ENCODE results near the gene TYMS. TPM values are rescaled to one million over a fixed set of nuclear protein-coding genes. Genes with fewer than 3 reads are reported as not detected.

The TYMS gene
- total RNA-seq, 2 donors from 2014 or later: 1.2 to 8.2 TPM

DNA sequence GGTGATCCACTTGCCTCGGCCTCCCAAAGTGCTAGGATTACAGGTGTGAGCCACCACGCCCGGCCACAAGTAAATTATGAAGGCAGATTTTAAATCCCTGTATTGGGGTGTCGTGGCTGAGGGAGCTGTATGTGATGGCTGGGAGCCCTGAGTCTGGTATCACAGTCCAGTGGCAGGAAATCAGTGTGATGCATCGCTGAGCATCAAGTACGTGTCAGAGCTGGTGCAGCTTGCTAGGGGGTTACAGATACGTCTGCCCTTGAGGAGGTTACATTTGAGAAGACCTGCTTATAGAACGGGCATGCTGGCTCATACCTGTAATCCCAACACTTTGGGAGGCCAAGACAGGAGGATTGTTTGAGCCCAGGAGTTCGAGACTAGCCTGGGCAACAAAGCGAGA is 50.6 kb downstream of the TYMS start:
- ATAC-seq (ENCODE audit: insufficient number of reproducible peaks, low FRiP score, low read depth) (no peak), DNase-seq (ENCODE audit: low spot score) (no peak)
- Histone ChIP-seq H3K36me3 (no peaks in the 10 kb centered on the region), H3K9me3 (no peaks in the 10 kb centered on the region), H3K27ac (no peak overlapping the region), H3K4me1 (ENCODE audit: control insufficient read depth in 1 of 2, low read depth in 2 of 2) (peaks cover 0 to 11% of the 10 kb centered on the region in 2 donors), H3K27me3 (replicated peaks; ENCODE audit: insufficient read depth) (no peaks in the 10 kb centered on the region), H3K4me3 (no peak overlapping the region)
- TF ChIP-seq, protein P1, sequence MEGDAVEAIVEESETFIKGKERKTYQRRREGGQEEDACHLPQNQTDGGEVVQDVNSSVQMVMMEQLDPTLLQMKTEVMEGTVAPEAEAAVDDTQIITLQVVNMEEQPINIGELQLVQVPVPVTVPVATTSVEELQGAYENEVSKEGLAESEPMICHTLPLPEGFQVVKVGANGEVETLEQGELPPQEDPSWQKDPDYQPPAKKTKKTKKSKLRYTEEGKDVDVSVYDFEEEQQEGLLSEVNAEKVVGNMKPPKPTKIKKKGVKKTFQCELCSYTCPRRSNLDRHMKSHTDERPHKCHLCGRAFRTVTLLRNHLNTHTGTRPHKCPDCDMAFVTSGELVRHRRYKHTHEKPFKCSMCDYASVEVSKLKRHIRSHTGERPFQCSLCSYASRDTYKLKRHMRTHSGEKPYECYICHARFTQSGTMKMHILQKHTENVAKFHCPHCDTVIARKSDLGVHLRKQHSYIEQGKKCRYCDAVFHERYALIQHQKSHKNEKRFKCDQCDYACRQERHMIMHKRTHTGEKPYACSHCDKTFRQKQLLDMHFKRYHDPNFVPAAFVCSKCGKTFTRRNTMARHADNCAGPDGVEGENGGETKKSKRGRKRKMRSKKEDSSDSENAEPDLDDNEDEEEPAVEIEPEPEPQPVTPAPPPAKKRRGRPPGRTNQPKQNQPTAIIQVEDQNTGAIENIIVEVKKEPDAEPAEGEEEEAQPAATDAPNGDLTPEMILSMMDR (IDR thresholded peaks at IDR 0.05): no peak

DNA sequence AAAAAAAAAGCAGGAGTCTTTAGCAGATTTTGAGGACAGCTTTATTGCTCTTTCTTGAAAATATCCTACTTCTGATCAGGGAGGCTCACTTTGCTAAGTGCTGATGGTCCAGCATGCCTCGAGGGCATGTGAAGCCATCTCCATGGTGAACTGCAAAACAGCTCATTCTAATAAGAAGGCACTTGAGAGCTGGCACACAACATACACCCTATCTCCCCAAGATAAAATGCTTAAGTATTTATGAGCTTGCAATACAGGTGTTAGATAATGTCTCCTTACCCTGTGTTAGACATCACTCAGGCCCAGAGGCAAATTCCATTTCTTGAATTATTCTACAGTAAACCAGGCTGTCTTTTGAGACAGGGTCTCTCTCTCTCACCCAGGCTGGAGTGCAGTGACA is 52.3 kb downstream of the TYMS start:
- TF ChIP-seq, protein P1 (IDR thresholded peaks at IDR 0.05): no peak
- DNase-seq (ENCODE audit: low spot score) (no peak), ATAC-seq (ENCODE audit: insufficient number of reproducible peaks, low FRiP score, low read depth) (no peak)
- no peak overlapping the region for H3K4me3 ChIP-seq
- no peaks in the 10 kb centered on the region for H3K9me3 ChIP-seq
- no peaks in the 10 kb centered on the region for H3K27me3 ChIP-seq (replicated peaks; ENCODE audit: insufficient read depth)
- peaks cover 0 to 11% of the 10 kb centered on the region in 2 donors for H3K4me1 ChIP-seq (ENCODE audit: control insufficient read depth in 1 of 2, low read depth in 2 of 2)
- no peak overlapping the region for H3K27ac ChIP-seq
- H3K36me3 ChIP-seq: no peaks in the 10 kb centered on the region

DNA sequence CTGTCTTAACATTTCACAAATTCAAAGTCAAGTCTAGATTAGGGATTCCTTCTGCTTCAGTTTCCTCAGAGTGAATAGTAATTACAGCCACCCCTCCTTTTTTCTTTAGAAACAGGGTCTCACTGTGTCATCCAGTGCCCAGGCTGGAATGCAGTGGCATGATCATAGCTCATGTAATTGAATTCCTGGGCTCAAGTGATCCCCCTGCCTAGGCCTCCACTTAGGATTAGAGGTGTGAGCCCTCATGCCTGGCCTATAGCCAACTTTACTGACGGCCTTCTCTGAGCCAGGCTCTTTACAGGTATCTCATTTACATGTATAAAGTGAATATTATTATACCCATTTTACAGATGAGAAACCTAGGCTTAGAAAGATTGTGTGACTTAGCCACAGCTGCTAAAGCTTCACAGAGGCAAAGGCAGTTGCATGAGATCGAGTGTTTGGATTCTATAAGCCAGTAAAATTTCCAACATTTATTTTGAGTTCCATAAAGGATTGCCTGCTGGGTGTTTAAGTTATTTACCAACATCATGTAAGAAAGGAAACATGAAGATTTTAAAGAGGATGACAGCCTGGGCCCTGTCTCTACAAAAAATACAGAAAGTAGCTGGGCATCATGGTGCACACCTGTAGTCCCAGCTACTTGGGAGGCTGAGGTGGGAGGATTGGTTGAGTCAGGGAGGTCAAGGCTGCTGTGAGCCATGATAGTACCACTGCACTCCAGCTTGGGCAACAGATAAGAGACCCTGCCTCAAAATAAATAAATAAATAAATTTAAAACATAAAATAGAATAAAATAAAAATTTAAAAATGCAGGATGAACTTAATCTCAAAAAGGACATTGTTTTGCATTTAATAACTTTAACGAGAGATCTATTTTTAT is 53.2 kb downstream of the TYMS start:
- TF ChIP-seq, protein P1 (IDR thresholded peaks at IDR 0.05): no peak
- no peak overlapping the region for H3K27ac ChIP-seq
- DNase-seq (ENCODE audit: low spot score) (no peak), ATAC-seq (ENCODE audit: insufficient number of reproducible peaks, low FRiP score, low read depth) (no peak)
- no peaks in the 10 kb centered on the region for H3K9me3 ChIP-seq
- peaks cover 0 to 11% of the 10 kb centered on the region in 2 donors for H3K4me1 ChIP-seq (ENCODE audit: control insufficient read depth in 1 of 2, low read depth in 2 of 2)
- H3K27me3 ChIP-seq (replicated peaks; ENCODE audit: insufficient read depth): no peaks in the 10 kb centered on the region
- no peaks in the 10 kb centered on the region for H3K36me3 ChIP-seq
- peak overlapping the region; percentile 93 for H3K4me3 ChIP-seq

DNA sequence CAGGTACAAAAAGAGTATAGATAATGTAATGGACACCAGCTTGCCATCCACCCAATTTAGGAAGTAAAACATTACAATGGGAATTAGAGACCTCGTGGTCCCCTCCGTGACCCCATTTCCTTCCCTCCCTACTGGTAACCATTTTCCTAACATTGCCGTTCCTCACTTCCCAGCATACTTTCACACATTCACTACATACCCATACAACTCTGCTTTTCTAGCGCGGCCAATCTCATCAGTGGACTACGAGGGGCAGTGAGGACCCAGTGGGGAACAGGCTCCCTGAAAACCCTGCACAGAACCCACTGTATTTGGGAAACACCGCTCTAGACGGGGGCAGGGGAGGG is 53.8 kb downstream of the TYMS start:
- Histone ChIP-seq H3K9me3 (no peaks in the 10 kb centered on the region), H3K4me1 (ENCODE audit: control insufficient read depth in 1 of 2, low read depth in 2 of 2) (peaks cover 0 to 11% of the 10 kb centered on the region in 2 donors), H3K27ac (peak overlapping the region; percentile 68 to 70), H3K27me3 (replicated peaks; ENCODE audit: insufficient read depth) (no peaks in the 10 kb centered on the region), H3K4me3 (peak overlapping the region; percentile 93), H3K36me3 (no peaks in the 10 kb centered on the region)
- ATAC-seq (ENCODE audit: insufficient number of reproducible peaks, low FRiP score, low read depth) (no peak), DNase-seq (ENCODE audit: low spot score) (no peak)
- TF ChIP-seq, protein P1 (IDR thresholded peaks at IDR 0.05): no peak

DNA sequence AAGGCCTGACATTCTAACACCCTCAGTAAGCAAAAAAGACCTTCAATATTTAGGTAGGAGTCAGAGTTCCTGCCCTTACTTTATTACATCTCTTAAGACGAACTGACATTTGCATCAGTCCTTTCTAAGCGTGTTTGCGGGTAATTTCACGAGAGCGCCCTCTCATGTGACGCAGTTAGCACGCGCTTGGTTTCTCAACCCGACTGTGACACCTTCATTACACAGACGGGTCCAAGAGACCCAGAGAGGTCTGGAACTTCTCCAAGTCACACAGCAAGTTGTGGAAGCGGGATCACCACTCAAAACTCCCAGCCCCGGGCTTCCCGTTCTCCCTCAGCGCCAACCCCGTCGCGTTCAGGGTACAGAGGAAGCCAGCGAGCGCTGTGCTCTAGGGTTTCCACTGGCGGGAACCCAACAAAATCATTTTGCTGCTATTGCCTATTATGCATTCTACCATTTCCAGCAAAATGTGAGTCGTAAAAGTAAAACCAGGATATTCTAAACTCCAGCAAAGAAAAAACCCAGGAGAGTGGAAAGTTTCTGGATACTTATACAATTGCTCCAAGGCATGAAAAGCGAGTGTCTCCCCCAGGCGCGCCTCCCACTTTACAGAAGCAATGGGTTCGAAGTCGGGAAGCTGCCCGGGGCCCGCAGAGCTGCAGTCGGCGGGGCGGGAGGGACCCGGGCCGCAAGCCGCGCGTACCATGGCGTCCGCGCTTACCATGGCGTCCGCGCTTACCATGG is 54.4 kb downstream of the TYMS start:
- peak overlapping the region; percentile 93 for H3K4me3 ChIP-seq
- H3K27me3 ChIP-seq (replicated peaks; ENCODE audit: insufficient read depth): no peaks in the 10 kb centered on the region
- H3K36me3 ChIP-seq: no peaks in the 10 kb centered on the region
- no peaks in the 10 kb centered on the region for H3K9me3 ChIP-seq
- H3K4me1 ChIP-seq (ENCODE audit: control insufficient read depth in 1 of 2, low read depth in 2 of 2): peaks cover 0 to 11% of the 10 kb centered on the region in 2 donors
- TF ChIP-seq, protein P1 (IDR thresholded peaks at IDR 0.05): no peak
- ATAC-seq (ENCODE audit: insufficient number of reproducible peaks, low FRiP score, low read depth): peak; percentile 48
- peak overlapping the region; percentile 68 to 70 for H3K27ac ChIP-seq
- DNase-seq (ENCODE audit: low spot score): peak; percentile 37
